Measurements from ENCODE around the gene CACFD1.

CACFD1 gene

DNA sequence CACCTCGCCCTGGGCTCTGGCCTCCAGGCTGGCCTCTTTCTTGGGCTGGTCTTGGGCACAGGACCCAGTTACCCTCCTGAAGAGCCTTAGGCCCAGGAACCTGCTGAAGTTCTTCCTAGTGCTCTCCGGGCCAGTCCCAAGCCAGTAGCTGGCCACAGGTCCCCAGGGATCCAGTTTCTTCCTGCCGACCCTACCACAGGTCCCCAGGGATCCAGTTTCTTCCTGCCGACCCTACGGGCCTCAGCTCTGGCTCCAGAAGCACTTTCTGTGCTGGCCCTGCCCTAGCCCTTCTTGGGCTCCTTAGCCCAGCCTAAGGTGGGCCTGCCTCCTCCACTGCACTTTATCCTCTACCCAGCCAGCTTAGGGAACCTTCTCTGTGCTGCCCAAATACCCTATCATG, 18.2 kb upstream of the CACFD1 start:
- no peaks in the 10 kb centered on the region for H3K9me3 ChIP-seq
- no peaks in the 10 kb centered on the region for H3K4me1 ChIP-seq (ENCODE audit: control insufficient read depth in 1 of 2, insufficient read depth in 1 of 2, low read depth in 1 of 2, low read length in 1 of 2)
- no peaks in the 10 kb centered on the region for H3K36me3 ChIP-seq
- TF ChIP-seq, protein P1, sequence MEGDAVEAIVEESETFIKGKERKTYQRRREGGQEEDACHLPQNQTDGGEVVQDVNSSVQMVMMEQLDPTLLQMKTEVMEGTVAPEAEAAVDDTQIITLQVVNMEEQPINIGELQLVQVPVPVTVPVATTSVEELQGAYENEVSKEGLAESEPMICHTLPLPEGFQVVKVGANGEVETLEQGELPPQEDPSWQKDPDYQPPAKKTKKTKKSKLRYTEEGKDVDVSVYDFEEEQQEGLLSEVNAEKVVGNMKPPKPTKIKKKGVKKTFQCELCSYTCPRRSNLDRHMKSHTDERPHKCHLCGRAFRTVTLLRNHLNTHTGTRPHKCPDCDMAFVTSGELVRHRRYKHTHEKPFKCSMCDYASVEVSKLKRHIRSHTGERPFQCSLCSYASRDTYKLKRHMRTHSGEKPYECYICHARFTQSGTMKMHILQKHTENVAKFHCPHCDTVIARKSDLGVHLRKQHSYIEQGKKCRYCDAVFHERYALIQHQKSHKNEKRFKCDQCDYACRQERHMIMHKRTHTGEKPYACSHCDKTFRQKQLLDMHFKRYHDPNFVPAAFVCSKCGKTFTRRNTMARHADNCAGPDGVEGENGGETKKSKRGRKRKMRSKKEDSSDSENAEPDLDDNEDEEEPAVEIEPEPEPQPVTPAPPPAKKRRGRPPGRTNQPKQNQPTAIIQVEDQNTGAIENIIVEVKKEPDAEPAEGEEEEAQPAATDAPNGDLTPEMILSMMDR (IDR thresholded peaks at IDR 0.05): no peak
- H3K27ac ChIP-seq: no peak overlapping the region
- no peak overlapping the region for H3K4me3 ChIP-seq (ENCODE audit: low read depth in 1 of 2, low read length in 1 of 2)
- no peaks in the 10 kb centered on the region for H3K27me3 ChIP-seq

DNA sequence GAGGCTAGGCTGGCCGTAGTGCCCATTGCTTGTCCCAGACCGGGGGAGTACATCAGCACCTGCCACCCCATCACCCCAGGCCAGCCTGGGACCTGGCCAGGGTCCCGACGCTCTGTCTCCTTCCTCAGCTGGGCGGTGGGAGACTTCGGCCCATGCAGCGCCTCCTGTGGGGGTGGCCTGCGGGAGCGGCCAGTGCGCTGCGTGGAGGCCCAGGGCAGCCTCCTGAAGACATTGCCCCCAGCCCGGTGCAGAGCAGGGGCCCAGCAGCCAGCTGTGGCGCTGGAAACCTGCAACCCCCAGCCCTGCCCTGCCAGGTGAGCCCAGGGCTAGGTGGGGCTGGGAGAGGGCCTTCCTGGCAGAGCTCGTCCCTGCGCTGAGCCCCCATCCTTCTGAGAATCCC, 16.5 kb upstream of the CACFD1 start:
- Histone ChIP-seq H3K27ac (no peak overlapping the region), H3K36me3 (no peaks in the 10 kb centered on the region)
- TF ChIP-seq, protein P1 (IDR thresholded peaks at IDR 0.05): no peak

DNA sequence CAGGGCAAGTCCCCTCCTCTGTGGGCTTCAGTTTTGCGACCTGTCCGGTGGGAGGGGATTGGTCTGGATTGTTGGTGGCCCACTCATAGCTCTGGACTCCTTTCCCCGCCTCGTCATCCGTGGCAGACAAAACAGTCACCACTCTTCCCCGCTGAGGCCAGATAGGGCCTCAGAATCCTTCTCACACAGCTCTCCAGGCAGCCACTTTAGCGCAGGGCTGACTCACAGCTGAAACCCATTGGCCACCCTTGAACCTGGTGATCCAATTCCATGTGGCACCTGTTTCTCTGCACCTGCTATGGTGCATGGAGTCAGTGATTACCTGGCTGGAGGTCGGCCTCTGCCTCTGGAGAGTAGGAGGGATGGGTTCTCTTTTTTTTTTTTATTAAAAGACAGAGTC, 15.8 kb upstream of the CACFD1 start:
- H3K27me3 ChIP-seq: no peaks in the 10 kb centered on the region
- no peak overlapping the region for H3K27ac ChIP-seq
- no peaks in the 10 kb centered on the region for H3K36me3 ChIP-seq
- TF ChIP-seq, protein P1 (IDR thresholded peaks at IDR 0.05): no peak
- H3K4me1 ChIP-seq (ENCODE audit: control insufficient read depth in 1 of 2, insufficient read depth in 1 of 2, low read depth in 1 of 2, low read length in 1 of 2): no peaks in the 10 kb centered on the region
- H3K4me3 ChIP-seq (ENCODE audit: low read depth in 1 of 2, low read length in 1 of 2): no peak overlapping the region
- H3K9me3 ChIP-seq: no peaks in the 10 kb centered on the region

More for the DNA sequence above, 16.5 kb upstream of the CACFD1 start:
- Histone ChIP-seq H3K27me3 (no peaks in the 10 kb centered on the region), H3K9me3 (no peaks in the 10 kb centered on the region), H3K4me3 (ENCODE audit: low read depth in 1 of 2, low read length in 1 of 2) (no peak overlapping the region), H3K4me1 (ENCODE audit: control insufficient read depth in 1 of 2, insufficient read depth in 1 of 2, low read depth in 1 of 2, low read length in 1 of 2) (no peaks in the 10 kb centered on the region)

DNA sequence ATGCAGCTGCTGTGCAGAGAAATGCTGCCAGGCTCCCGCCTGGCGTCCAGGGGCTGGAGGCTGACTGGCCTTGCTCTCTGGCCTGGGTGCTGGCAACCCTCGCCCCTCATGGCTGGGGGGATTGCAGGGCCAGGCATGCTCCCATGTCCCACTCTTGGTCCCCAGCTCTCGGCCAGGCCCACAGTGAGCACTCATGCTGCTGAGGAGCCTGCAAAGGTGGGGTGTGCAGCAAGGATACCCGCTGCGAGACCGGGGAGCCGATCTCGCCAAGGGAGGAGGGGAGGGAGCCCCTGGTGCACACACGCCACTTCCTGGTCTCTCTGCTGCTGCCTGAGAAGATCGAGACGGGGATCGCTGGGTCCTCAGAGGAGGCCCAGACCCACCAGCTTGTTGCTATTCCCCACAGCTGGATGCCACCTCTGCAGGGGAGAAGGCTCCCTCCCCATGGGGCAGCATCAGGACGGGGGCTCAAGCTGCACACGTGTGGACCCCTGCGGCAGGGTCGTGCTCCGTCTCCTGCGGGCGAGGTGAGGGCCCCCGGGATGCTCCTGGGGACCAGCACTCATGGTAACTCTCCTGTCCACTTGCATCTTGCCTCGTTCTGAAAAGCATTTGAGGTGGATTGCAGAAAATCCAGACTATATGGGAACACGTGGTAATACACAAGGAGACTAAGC, 14.3 kb upstream of the CACFD1 start:
- Histone ChIP-seq H3K9me3 (no peaks in the 10 kb centered on the region), H3K4me1 (ENCODE audit: control insufficient read depth in 1 of 2, insufficient read depth in 1 of 2, low read depth in 1 of 2, low read length in 1 of 2) (no peaks in the 10 kb centered on the region), H3K27me3 (no peaks in the 10 kb centered on the region), H3K4me3 (ENCODE audit: low read depth in 1 of 2, low read length in 1 of 2) (no peak overlapping the region), H3K27ac (no peak overlapping the region), H3K36me3 (no peaks in the 10 kb centered on the region)
- TF ChIP-seq, protein P1 (IDR thresholded peaks at IDR 0.05): no peak

DNA sequence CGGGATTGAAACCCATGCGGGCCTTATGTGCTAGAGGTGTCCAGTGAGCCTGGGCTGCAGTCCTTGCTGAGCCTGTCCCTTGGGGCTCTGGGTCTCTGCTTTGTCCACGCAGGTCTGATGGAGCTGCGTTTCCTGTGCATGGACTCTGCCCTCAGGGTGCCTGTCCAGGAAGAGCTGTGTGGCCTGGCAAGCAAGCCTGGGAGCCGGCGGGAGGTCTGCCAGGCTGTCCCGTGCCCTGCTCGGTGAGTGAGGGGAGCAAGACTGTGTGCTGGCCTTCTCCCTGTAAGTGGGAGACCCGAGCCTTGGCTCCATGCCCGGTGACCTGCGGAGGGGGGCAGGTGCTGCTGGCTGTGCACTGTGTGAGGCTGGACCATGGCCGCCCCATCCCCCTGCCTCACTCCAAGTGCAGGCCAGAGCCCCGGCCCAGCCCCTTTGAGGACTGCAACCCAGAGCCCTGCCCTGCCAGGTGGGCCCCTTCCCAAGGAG, 11.2 kb upstream of the CACFD1 start:
- TF ChIP-seq, protein P1 (IDR thresholded peaks at IDR 0.05): no peak
- H3K27ac ChIP-seq: no peak overlapping the region

More for the DNA sequence above, 11.2 kb upstream of the CACFD1 start:
- no peaks in the 10 kb centered on the region for H3K36me3 ChIP-seq
- H3K27me3 ChIP-seq: no peaks in the 10 kb centered on the region
- no peak overlapping the region for H3K4me3 ChIP-seq (ENCODE audit: low read depth in 1 of 2, low read length in 1 of 2)
- no peaks in the 10 kb centered on the region for H3K4me1 ChIP-seq (ENCODE audit: control insufficient read depth in 1 of 2, insufficient read depth in 1 of 2, low read depth in 1 of 2, low read length in 1 of 2)
- no peaks in the 10 kb centered on the region for H3K9me3 ChIP-seq

All from neutrophil (primary cell).